GM12878 (cell line): ENCODE measurements around the gene CD177.

Source experiments
- NRF1 ChIP-seq: conservative IDR thresholded peaks from 2 replicates; pipeline ENCODE4 v1.6.1; 2011; ENCODE audit warnings: mild to moderate bottlenecking, low read depth, low read length, improper control_type of control experiment
- POLR2AphosphoS2 ChIP-seq: IDR thresholded peaks from 2 replicates; pipeline ENCODE4 v1.6.1; 2011; ENCODE audit warnings: low read depth, mild to moderate bottlenecking, low read length, improper control_type of control experiment, moderate library complexity
- RAD21 ChIP-seq: IDR thresholded peaks from 2 replicates; pipeline ENCODE4 v1.6.1; 2011; ENCODE audit warnings: mild to moderate bottlenecking, low read depth, low read length, moderate library complexity; ENCODE audit not compliant: insufficient read depth
- TF ChIP-seq, protein P1 (sequence below): fragments of 450-650 bp; formaldehyde crosslinking; IDR thresholded peaks from 2 replicates; pipeline ENCODE4 v1.5.0; 2022; ENCODE audit warnings: mild to moderate bottlenecking, missing genetic modification characterization
- TF ChIP-seq, protein P2 (sequence below): IDR thresholded peaks from 2 replicates; pipeline ENCODE4 v1.6.1; 2012; ENCODE audit warnings: low read length, inconsistent platforms

GRCh38 chr19:43330726-43331434, 22.6 kb upstream of the CD177 start:
- TF ChIP-seq, protein P1, sequence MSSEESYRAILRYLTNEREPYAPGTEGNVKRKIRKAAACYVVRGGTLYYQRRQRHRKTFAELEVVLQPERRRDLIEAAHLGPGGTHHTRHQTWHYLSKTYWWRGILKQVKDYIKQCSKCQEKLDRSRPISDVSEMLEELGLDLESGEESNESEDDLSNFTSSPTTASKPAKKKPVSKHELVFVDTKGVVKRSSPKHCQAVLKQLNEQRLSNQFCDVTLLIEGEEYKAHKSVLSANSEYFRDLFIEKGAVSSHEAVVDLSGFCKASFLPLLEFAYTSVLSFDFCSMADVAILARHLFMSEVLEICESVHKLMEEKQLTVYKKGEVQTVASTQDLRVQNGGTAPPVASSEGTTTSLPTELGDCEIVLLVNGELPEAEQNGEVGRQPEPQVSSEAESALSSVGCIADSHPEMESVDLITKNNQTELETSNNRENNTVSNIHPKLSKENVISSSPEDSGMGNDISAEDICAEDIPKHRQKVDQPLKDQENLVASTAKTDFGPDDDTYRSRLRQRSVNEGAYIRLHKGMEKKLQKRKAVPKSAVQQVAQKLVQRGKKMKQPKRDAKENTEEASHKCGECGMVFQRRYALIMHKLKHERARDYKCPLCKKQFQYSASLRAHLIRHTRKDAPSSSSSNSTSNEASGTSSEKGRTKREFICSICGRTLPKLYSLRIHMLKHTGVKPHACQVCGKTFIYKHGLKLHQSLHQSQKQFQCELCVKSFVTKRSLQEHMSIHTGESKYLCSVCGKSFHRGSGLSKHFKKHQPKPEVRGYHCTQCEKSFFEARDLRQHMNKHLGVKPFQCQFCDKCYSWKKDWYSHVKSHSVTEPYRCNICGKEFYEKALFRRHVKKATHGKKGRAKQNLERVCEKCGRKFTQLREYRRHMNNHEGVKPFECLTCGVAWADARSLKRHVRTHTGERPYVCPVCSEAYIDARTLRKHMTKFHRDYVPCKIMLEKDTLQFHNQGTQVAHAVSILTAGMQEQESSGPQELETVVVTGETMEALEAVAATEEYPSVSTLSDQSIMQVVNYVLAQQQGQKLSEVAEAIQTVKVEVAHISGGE (CRISPR knock-in tag) = no peak
- TF ChIP-seq, protein P2, sequence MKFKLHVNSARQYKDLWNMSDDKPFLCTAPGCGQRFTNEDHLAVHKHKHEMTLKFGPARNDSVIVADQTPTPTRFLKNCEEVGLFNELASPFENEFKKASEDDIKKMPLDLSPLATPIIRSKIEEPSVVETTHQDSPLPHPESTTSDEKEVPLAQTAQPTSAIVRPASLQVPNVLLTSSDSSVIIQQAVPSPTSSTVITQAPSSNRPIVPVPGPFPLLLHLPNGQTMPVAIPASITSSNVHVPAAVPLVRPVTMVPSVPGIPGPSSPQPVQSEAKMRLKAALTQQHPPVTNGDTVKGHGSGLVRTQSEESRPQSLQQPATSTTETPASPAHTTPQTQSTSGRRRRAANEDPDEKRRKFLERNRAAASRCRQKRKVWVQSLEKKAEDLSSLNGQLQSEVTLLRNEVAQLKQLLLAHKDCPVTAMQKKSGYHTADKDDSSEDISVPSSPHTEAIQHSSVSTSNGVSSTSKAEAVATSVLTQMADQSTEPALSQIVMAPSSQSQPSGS = no peak
- TF ChIP-seq NRF1 = no peak
- TF ChIP-seq POLR2AphosphoS2 = no peak
- no peak for TF ChIP-seq RAD21
